ENCODE results near the gene GAN.

GRCh38 chr16:81337097-81337496 is 22.3 kb downstream of the GAN start:
- TF ChIP-seq CTCF (IDR thresholded peaks at IDR 0.05): no peak
- TF ChIP-seq EP300 (IDR thresholded peaks at IDR 0.05; ENCODE audit: low read depth): no peak
- TF ChIP-seq POLR2A (IDR thresholded peaks at IDR 0.05): no peak

Measured in transverse colon (tissue), 3 donors.